Hepatic stellate cell (primary cell): ENCODE data around the gene MINDY3.

Experiments
- DNase-seq: peaks from one replicate; pipeline ENCODE4 v3.0.0; 2011; ENCODE audit warnings: low spot score

MINDY3 gene

GRCh38 chr10:15738270-15738925, 121.9 kb downstream of the MINDY3 start:
- DNase-seq, result no peak

DNA sequence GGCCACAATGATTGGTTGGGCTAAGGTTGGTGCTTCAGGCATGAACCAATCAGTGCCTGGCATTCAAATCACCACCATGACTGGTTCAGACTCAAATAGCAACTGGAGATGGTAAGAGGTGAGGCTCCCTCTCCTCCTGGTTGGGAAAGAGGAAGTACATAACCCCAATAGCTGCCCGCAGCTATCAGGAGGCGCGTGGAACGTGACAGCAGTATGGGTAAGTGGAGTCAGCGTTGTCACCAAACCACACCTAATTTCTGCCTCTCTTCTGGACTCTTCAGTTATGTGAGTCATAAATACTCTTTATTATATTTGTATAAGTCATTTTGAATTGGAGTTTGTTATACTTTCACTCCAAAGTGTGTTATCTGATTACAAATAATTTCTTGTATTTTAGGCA, 122.7 kb downstream of the MINDY3 start:
- no peak for DNase-seq

- DNase-seq, result no peak
Measured at GRCh38 chr10:15735763-15736162, 124.5 kb downstream of the MINDY3 start.

GRCh38 chr10:15730341-15730740, 130.0 kb downstream of the MINDY3 start:
- no peak for DNase-seq

- DNase-seq, result no peak
Measured at GRCh38 chr10:15729890-15730289, 130.4 kb downstream of the MINDY3 start.
